Activated B cell treated with CpG ODN at 0.5 μM for 24 hours (primary cell): ENCODE results near the gene ZNF414. TPM values are rescaled to one million over a fixed set of nuclear protein-coding genes. Genes with fewer than 3 reads are reported as not detected.

ENCODE experiments used
- ATAC-seq: fragments of 200-7000 bp; cut with Tn5 transposase; one replicate; pipeline ENCODE4 v1.10.0; 2021; ENCODE audit warnings: low read depth, mild to moderate bottlenecking, moderate library complexity
- CTCF ChIA-PET: fragments of 350-600 bp; sonication (Branson Sonifier 250); formaldehyde crosslinking; loops from one replicate; lab custom pipeline; 2021; ENCODE audit warnings: antibody characterized with exemption; lab: Charles Lee
- POLR2A ChIA-PET: fragments of 350-600 bp; sonication (Branson Sonifier 250); formaldehyde crosslinking; loops from one replicate; lab custom pipeline; 2021; ENCODE audit warnings: antibody characterized with exemption; lab: Charles Lee
- DNase-seq: peaks from one replicate; pipeline ENCODE4 v3.0.0; 2022
- H3K27ac Mint-ChIP-seq: one replicate; pipeline ENCODE4 v1.8.0; 2020; ENCODE audit warnings: mixed read lengths
- H3K27me3 Mint-ChIP-seq: one replicate; pipeline ENCODE4 v1.8.0; 2021; ENCODE audit warnings: mixed read lengths
- H3K36me3 Mint-ChIP-seq: one replicate; pipeline ENCODE4 v1.8.0; 2021; ENCODE audit warnings: low read depth, mixed read lengths
- H3K4me1 Mint-ChIP-seq: one replicate; pipeline ENCODE4 v1.8.0; 2021; ENCODE audit warnings: mixed read lengths
- H3K4me3 Mint-ChIP-seq: one replicate; pipeline ENCODE4 v1.8.0; 2020; ENCODE audit warnings: mild to moderate bottlenecking, mixed read lengths
- H3K9me3 Mint-ChIP-seq: one replicate; pipeline ENCODE4 v1.8.0; 2020; ENCODE audit warnings: mixed read lengths
- CTCF ChIP-seq: fragments of 200-600 bp; IDR thresholded peaks from one replicate; pipeline ENCODE4 v1.8.0; 2022; ENCODE audit warnings: antibody characterized with exemption, mild to moderate bottlenecking
- intact Hi-C: fragments of 100-400 bp; cut with micrococcal nuclease; formaldehyde crosslinking; loops from one replicate; pipeline ENCODE4 v1.15.1; 2024
- total RNA-seq: library from RNA; stranded (reverse); gene quantifications from 2 replicates; pipeline ENCODE4 v1.2.3, GENCODE V29; 2022

ZNF414 gene
- total RNA-seq, 1 donor from 2014 or later, result 28.6 TPM

GRCh38 chr19:8537099-8537498 is 23.1 kb upstream of the ZNF414 start:
- CTCF ChIA-PET, result interaction anchor here (1.1 kb wide), 1 partner anchor 43 kb away, joined by 4 read pairs; no protein-coding TSS in a partner anchor
- Mint-ChIP-seq H3K9me3 (no peaks in the 10 kb centered on the region), H3K4me3 (no peak overlapping the region), H3K27ac (no peak overlapping the region), H3K4me1 (no peaks in the 10 kb centered on the region), H3K36me3 (peaks cover 43% of the 10 kb centered on the region), H3K27me3 (no peaks in the 10 kb centered on the region)
- POLR2A ChIA-PET, result no interaction called here
- intact Hi-C loops, result no loop called here
- no peak for ATAC-seq
- DNase-seq, result no peak
- no peak for TF ChIP-seq CTCF

- CTCF ChIA-PET, result no interaction called here
- intact Hi-C loops, result no loop called here
- ATAC-seq (no peak), DNase-seq (no peak)
- no peak for TF ChIP-seq CTCF
- Mint-ChIP-seq H3K36me3 (peaks cover 45% of the 10 kb centered on the region), H3K4me1 (no peaks in the 10 kb centered on the region), H3K27ac (no peak overlapping the region), H3K9me3 (no peaks in the 10 kb centered on the region), H3K4me3 (no peak overlapping the region), H3K27me3 (no peaks in the 10 kb centered on the region)
- POLR2A ChIA-PET, result no interaction called here
Measured at GRCh38 chr19:8536282-8536681, 22.3 kb upstream of the ZNF414 start.

DNA sequence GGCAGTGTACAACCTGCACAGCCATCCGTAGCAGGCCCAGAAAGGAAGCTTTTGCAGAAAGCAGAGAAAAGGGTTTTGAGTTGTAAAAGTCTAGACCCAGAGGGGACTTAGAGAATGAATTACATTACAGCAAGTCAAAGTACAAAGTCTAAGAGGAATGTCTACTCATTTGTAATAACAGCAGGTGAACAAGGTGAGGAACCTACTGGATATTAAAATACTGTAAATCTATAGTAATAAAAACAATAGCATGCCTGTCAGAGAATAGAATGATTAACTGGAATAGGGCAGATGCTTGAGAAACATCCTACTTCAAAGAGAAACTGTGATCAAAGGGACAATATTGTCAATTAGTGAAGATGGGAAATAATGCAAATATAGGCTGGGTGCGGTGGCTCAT is 18.3 kb upstream of the ZNF414 start:
- ChIA-PET CTCF (no interaction called here), POLR2A (interaction anchor here (0.6 kb wide), 1 partner anchor 129 kb away, joined by 3 read pairs; no protein-coding TSS in a partner anchor)
- Mint-ChIP-seq H3K9me3 (no peaks in the 10 kb centered on the region), H3K4me1 (no peaks in the 10 kb centered on the region), H3K36me3 (peaks cover 60% of the 10 kb centered on the region), H3K27ac (peak overlapping the region; percentile 31), H3K4me3 (no peak overlapping the region), H3K27me3 (no peaks in the 10 kb centered on the region)
- DNase-seq (no peak), ATAC-seq (no peak)
- intact Hi-C loops, result no loop called here
- no peak for TF ChIP-seq CTCF

- Mint-ChIP-seq H3K27me3 (no peaks in the 10 kb centered on the region), H3K27ac (no peak overlapping the region), H3K4me3 (no peak overlapping the region), H3K36me3 (peaks cover 61% of the 10 kb centered on the region), H3K9me3 (no peaks in the 10 kb centered on the region), H3K4me1 (no peaks in the 10 kb centered on the region)
- POLR2A ChIA-PET, result no interaction called here
- intact Hi-C loops, result no loop called here
- no peak for ATAC-seq
- TF ChIP-seq CTCF, result no peak
- CTCF ChIA-PET, result no interaction called here
- DNase-seq, result no peak
Measured at GRCh38 chr19:8531470-8531869, 17.5 kb upstream of the ZNF414 start.

- Mint-ChIP-seq H3K4me1 (no peaks in the 10 kb centered on the region), H3K9me3 (no peaks in the 10 kb centered on the region), H3K4me3 (no peak overlapping the region), H3K27me3 (no peaks in the 10 kb centered on the region), H3K27ac (no peak overlapping the region), H3K36me3 (peaks cover 51% of the 10 kb centered on the region)
- POLR2A ChIA-PET, result no interaction called here
- ATAC-seq, result no peak
- no peak for TF ChIP-seq CTCF
- CTCF ChIA-PET, result no interaction called here
- intact Hi-C loops, result no loop called here
- DNase-seq, result no peak
Measured at GRCh38 chr19:8530061-8530679, 16.2 kb upstream of the ZNF414 start.
